ENCODE data around the gene PITX2.

PITX2 gene

GRCh38 chr4:110621839-110622751, 782 bp downstream of the PITX2 start:
- no peak for DNase-seq

- no peak for DNase-seq
Measured at GRCh38 chr4:110621328-110621812, 1.5 kb downstream of the PITX2 start.

- DNase-seq: no peak
Measured at GRCh38 chr4:110620691-110621327, 2.1 kb downstream of the PITX2 start.

GRCh38 chr4:110620322-110620690, 2.6 kb downstream of the PITX2 start:
- no peak for DNase-seq

- no peak for DNase-seq
Measured at GRCh38 chr4:110619463-110620247, 3.2 kb downstream of the PITX2 start.

DNA sequence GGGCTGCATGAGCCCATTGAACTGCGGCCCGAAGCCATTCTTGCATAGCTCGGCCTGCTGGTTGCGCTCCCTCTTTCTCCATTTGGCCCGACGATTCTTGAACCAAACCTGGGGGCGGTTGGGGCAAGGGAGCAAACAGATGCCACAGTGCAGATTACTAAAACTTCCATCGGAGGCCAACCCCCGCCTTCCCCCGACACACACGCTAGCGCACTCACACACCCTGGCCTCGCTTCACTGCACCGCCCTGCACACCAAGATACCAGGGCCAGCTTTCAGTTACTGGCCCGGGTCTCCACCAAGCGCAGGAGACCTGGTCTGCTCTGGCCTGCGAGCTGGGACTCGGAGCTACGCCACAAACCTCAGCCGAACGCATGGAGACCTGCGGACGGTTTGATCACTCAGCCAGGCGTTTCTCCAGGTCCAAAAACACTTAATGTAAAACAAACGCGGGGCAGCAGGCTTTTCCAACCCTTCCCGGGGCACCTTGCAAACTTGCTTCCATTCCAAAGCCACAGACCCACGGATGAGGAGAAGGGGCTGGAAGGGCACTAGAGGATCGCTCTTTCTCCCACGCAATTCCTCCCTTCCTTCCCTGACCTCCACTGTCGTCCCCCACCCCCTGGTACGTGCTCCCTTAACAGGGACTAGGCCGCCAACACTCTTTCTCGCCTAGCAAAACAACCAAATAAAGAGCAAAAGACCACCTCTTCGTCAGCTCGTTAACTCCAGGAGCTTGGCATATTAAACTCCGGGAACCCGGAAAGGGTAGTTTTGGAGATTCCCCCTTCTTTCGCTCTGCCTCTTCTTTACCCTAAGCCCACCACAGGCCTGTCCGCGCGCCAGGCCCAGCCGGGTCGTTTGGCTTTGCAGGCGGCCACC, 4.1 kb downstream of the PITX2 start:
- no peak for DNase-seq

DNA sequence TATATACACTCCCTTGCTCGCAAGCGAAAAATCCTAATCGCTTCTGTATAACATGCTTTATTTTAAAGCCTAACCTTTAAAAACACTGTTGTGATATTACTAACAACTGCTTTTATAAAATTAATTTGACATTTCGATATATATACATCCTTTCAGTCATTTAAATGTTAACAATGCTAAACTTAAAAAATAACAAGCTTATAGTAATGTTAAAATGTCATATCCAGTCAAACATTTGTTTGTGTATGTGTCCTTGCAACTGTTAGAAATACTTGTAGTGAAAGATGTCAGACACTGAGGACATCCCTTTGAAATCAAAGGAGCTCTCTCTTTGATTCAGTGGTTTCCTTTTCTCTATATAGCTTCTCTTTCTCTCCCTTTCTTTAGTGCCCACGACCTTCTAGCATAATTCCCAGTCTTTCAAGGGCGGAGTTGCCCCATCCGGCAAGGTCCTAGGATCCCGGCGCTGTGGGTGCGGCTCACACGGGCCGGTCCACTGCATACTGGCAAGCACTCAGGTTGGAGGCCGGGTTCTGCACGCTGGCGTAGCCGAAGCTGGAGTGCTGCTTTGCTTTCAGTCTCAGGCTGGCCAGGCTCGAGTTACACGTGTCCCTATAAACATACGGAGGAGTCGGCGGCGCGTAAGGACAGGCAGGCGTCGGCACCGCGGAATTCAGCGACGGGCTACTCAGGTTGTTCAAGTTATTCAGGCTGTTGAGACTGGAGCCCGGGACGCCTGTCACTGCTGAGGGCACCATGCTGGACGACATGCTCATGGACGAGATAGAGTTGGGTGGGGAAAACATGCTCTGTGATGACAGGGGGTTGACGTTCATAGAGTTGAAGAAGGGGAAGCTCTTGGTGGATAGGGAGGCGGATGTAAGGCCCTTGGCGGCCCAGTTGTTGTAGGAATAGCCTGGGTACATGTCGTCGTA, 5.0 kb downstream of the PITX2 start:
- no peak for DNase-seq

DNA sequence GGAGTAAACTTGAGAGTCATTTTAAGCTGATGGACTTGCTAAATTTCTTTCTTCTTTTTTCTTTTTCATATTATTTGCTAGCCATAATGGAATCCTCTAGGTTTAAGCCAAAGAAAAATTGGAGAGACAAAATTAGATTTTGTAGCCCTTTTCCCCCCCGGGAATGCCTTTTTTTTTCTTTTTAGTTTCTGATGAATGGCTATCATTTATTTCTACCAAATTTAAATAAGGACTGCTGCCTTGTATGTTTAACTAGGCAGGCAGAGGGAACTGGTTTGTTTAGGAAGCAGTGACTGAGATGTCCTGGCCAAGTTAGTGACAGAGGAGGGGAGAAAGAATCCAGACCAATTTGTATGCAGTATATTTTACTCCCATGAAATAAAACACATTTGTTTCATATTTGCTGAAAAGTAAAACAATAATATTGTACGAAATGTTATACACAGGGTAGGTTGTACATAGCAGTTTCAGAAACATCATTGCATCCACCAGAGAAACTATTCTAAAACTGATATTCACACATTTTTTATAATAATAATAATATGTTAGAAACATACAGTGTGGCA, 5.7 kb downstream of the PITX2 start:
- no peak for DNase-seq

- DNase-seq: no peak
Measured at GRCh38 chr4:110616238-110617074, 6.4 kb downstream of the PITX2 start.

- DNase-seq: no peak
Measured at GRCh38 chr4:110615353-110616237, 7.3 kb downstream of the PITX2 start.

- no peak for DNase-seq
Measured at GRCh38 chr4:110614976-110615352, 7.9 kb downstream of the PITX2 start.

DNA sequence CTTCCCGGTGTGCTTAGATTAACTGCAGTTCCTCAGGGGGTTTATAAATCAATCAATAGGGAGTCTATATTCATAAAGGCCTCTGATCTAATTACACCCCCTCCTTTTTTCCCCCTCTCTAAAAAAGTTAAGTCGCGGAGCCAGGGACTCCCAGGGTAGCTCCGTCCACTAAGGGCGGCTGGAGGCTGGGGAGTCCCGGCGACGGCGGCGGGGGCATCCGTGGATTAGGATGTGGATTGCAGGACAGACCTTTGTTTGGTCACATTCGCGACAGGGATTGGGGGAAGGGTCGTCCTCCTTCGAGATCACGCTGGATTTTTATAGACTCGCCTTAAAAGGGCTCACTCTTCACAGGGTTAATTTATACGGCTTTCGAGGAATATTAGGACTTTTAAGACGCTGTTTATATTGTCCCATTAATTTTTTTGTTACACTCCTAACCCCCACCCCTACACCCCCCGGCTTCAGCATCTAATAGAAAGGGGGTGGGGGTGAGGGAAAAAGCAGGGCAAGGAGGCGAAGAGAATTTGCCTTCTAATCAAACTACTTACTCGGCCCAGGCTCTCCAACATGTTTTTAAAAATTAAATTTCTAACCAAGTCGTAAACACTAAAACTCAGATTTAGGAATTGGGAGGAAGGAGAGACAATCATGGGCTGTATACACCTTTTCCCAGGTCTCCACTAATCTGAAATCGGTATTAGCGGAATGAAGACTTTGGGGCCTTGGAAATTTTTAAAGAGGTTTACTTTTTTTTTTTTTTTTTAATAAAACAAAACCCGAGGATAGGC, 8.5 kb downstream of the PITX2 start:
- no peak for DNase-seq

DNA sequence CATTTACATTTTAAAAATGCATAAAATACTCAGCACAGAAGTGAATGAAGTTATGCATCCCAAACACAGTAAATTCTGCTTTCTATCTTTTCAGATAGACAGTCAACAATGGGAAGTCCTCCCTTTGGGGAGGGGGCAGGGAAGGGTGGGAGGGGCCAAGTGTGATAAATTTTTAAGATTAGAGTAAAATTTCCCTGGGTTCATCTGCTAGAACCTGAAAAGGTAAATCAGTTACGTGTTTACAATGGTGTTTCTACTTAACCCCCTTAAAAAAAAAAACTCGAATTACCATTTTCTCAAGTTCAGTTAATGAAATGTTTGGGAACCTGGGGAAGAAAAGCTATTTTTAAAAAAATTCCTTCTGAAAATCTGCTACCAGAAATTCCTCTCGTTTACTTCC, 9.1 kb downstream of the PITX2 start:
- DNase-seq: no peak

- no peak for DNase-seq
Measured at GRCh38 chr4:110612631-110613269, 10.1 kb downstream of the PITX2 start.

GRCh38 chr4:110611968-110612447, 10.9 kb downstream of the PITX2 start:
- DNase-seq: no peak

DNA sequence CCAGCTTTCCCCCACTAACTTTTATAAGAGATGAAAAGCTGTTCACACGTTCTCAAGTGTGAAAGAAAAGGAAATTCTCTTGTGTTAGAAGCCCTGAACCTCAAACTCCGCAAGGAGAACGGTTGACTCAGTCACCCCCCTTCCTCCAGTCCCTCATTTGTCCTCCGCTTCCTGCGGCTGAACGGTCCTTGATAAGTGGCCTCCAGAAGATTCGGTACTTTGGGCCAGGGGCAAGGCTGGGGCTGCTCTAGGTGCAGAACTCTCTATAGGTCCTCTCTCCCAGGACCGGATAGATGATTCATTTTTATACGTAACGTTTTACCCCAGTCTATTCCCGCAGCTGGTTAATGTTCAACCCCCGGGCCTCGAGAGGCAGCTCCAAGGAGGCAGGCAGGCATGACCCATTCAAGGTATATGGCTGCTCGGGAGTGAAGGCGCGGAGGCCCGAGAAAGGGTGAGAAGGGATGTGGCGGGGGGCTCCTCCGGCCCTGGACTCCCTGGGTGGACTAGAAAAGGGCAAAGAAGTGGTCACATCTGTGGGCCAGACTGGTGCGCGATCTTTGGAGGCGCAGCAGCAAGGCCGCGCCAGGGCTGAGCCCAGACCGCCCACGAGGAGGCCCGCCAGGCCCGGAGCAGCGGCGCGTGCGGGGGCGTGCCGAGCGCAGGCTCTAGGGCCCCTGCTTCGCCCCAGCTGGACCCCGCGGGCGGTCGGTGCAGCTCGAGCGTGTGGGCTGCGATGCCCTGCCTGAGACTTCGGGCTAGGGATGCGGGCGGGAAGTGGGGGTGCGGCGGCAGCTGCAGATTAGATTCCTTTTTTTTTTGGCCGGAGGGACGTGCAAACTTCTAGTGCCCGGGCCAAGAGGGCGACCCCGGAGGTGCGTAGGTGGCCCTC, 11.7 kb downstream of the PITX2 start:
- DNase-seq: no peak

All from activated CD8-positive, alpha-beta memory T cell treated with anti-CD3 and anti-CD28 coated beads, Interleukin-2, amount 50 U/mL, for 4 hours (primary cell).